ENCODE data around the gene ADGRF3.
"Not testable (repeated sequence)": the region's sequence is repeated elsewhere in the genome, so short reads cannot be mapped to it uniquely, and the experiment has no call there.

The ADGRF3 gene

DNA sequence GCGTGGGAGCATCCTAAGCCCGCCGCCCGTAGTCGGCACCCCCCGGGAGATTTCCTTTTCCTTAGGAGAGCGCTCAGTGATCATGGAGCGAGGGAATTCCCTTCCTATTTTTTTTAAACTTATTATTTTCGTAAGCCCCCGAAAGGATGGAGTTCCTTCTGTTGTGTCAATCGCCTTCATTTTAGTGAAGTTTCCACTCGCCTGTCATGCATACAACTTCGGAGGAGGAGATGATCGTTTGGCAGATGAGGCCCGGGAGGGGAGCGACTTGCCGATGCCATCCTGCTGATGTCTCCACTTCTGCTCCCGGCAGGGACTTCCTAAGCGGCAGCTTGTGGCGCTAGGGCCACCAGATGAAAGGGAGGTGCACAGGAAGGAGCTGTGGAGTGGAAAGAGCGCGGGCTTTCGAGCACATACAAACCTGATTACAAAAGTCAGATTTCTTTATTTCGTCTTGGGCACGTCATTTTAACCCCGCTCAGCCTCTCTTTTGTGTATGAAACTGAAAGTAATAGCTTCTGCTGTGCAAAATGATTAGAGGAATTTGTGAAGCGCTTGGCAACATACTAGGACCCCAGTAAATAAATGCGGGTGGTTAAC lies at the start of gene ADGRF3:
Gene ADGRF3 (minus strand): TSS at position 336 of the 600 bp plus-strand sequence. CDS start 555 bp downstream, outside the sequence.
- peak; percentile 43 for DNase-seq (ENCODE audit: low read depth)

DNA sequence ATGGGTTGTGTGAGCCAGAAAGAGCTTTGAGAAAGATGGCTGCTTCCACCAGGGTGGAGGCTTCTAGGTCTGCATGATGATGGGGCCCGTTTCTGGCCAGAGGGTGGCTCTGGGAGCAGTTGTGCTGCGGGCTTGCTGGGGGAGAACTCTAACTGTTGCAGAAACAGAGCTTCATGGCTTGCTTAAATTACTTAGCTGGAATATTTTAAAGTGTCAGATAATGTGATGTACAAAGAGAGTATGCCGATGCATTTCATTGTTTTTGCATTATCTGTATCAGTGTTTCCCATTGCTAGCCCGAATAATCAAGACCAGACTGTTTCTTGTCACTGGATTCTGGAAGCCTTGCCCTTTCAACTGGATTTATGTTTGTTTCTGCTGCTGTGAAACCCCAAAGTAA lies 48.8 kb upstream of the ADGRF3 start:
- no peak for DNase-seq (ENCODE audit: low read depth)

GRCh38 chr2:26394694-26395093 lies 48.1 kb upstream of the ADGRF3 start:
- DNase-seq (ENCODE audit: low read depth), result no peak

- no peak for DNase-seq (ENCODE audit: low read depth)
Observed at GRCh38 chr2:26387189-26387588, 40.6 kb upstream of the ADGRF3 start.

GRCh38 chr2:26384597-26384996 lies 38.0 kb upstream of the ADGRF3 start:
- no peak for DNase-seq (ENCODE audit: low read depth)

- no peak for DNase-seq (ENCODE audit: low read depth)
Observed at GRCh38 chr2:26384183-26384582, 37.6 kb upstream of the ADGRF3 start.

- DNase-seq (ENCODE audit: low read depth), result no peak
Observed at GRCh38 chr2:26382564-26382963, 36.0 kb upstream of the ADGRF3 start.

DNA sequence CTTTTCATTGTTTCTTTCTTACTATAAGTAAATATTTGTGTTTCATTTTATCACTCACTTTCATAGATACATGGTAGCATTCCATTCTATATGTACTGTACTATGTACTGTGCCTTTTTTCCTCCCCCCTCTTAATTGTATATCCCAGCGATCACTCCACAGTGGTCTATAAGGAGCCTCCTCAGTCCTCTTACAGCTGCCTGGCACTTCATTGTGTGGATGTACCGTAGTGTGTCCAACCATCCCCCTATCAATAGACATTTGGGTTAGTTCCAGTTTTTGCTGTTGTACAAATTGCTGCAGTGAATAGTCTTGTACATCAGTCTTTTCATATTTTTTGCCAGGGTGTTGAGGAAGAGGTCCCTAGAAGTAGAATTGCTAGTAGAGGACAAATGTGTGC lies 33.7 kb upstream of the ADGRF3 start:
- no peak for DNase-seq (ENCODE audit: low read depth)

- no peak for DNase-seq (ENCODE audit: low read depth)
Observed at GRCh38 chr2:26376799-26377198, 30.2 kb upstream of the ADGRF3 start.

- DNase-seq (ENCODE audit: low read depth), result not testable (repeated sequence)
Observed at GRCh38 chr2:26370909-26371308, 24.3 kb upstream of the ADGRF3 start.

- not testable (repeated sequence) for DNase-seq (ENCODE audit: low read depth)
Observed at GRCh38 chr2:26369664-26370063, 23.1 kb upstream of the ADGRF3 start.

GRCh38 chr2:26366957-26367356 lies 20.4 kb upstream of the ADGRF3 start:
- DNase-seq (ENCODE audit: low read depth), result no peak

GRCh38 chr2:26364669-26365068 lies 18.1 kb upstream of the ADGRF3 start:
- no peak for DNase-seq (ENCODE audit: low read depth)

DNA sequence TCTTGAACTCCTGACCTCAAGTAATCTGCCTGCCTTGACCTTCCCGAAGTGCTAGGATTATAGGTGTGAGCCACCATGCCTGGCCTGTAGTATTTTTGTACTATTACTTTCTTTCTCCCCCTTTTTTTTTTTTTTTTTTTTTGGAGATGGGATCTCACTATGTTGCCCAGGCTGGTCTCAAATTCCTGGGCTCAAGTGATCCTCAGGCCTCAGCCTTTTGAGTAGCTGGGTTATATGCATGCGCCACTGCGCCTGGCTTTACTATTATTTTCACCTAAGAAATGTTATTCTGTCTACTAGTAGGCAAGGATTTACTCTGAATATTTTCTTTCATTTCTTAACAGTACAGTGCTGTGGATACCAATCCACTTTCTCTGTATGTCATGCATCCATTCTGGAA lies 17.4 kb upstream of the ADGRF3 start:
- DNase-seq (ENCODE audit: low read depth), result no peak

- no peak for DNase-seq (ENCODE audit: low read depth)
Observed at GRCh38 chr2:26363323-26363722, 16.7 kb upstream of the ADGRF3 start.

GRCh38 chr2:26359886-26360473 lies 13.4 kb upstream of the ADGRF3 start:
- DNase-seq (ENCODE audit: low read depth), result no peak

GRCh38 chr2:26356771-26357170 lies 10.2 kb upstream of the ADGRF3 start:
- DNase-seq (ENCODE audit: low read depth), result no peak

- DNase-seq (ENCODE audit: low read depth), result no peak
Observed at GRCh38 chr2:26356111-26356510, 9.5 kb upstream of the ADGRF3 start.

DNA sequence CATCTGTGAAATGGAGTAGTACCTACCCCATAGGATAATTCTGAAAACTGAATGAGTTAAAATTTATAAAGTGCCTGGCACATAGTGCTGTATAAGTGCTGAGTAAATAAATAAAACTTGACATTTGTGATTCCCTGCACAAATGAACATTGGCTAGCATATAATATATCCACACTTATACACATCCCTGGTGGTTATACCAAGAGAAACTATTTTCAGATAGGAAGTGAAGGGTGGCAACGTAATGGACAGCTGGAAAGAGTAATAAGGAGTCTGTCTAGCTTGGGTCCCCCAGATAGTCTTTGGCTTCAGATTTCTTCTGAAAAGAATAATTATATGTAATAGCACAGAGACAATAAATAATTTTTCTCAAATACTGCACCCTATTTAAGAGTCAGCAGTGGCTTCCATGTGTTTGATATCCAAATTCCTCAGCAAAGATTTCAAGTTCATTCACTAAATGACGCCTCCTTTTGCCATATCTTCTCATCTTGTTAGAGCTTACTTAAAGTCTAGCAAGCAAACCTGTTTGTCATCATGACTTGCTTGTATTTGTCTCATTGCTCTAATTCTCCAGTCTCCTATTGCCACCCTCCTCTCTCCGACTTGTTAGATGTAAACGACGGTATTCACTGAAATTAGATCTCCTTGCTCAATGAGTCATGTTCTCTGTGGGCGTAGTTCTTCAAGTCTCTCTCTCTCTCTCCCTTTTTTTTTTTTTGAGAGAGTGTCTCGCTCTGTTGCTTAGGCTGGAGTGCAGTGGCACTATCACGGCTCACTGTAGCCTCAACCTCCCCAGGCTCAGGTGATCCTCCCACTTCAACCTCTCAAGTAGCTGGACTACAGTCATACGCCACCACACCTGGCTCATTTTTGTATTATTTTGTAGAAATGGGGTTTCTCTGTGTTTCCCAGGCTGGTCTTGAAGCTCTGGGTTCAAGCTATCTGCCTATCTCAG lies 8.7 kb upstream of the ADGRF3 start:
- DNase-seq (ENCODE audit: low read depth), result no peak

- DNase-seq (ENCODE audit: low read depth), result not testable (repeated sequence)
Observed at GRCh38 chr2:26354469-26354868, 7.9 kb upstream of the ADGRF3 start.

GRCh38 chr2:26352892-26353291 lies 6.3 kb upstream of the ADGRF3 start:
- DNase-seq (ENCODE audit: low read depth), result no peak

GRCh38 chr2:26351375-26352090 lies 4.9 kb upstream of the ADGRF3 start:
- DNase-seq (ENCODE audit: low read depth), result no peak

All from CMK (cell line).